Activated T-cell treated with anti-CD3 and anti-CD28 coated beads, Interleukin-2, amount 50 U/mL, for 24 hours (primary cell): ENCODE data around the gene RELN.

Experiments used
- DNase-seq: peaks from one replicate; pipeline ENCODE4 v3.0.0-alpha.2; 2020
- H3K27ac Mint-ChIP-seq: 2 replicates; pipeline ENCODE4 v1.8.0; 2020; ENCODE audit warnings: mild to moderate bottlenecking, mixed read lengths
- H3K27me3 Mint-ChIP-seq: 2 replicates; pipeline ENCODE4 v1.8.0; 2020; ENCODE audit warnings: mixed read lengths
- H3K36me3 Mint-ChIP-seq: 2 replicates; pipeline ENCODE4 v1.8.0; 2020; ENCODE audit warnings: low read depth, mixed read lengths
- H3K4me1 Mint-ChIP-seq: 2 replicates; pipeline ENCODE4 v1.8.0; 2020; ENCODE audit warnings: low read depth, mixed read lengths
- H3K4me3 Mint-ChIP-seq: 2 replicates; pipeline ENCODE4 v1.8.0; 2020; ENCODE audit warnings: mild to moderate bottlenecking, moderate library complexity, mixed read lengths
- H3K9me3 Mint-ChIP-seq: 2 replicates; pipeline ENCODE4 v1.8.0; 2020; ENCODE audit warnings: mixed read lengths

The RELN gene

GRCh38 chr7:103879411-103879810 is 110.0 kb downstream of the RELN start:
- Mint-ChIP-seq H3K4me3 (no peak overlapping the region), H3K4me1 (no peaks in the 10 kb centered on the region), H3K27me3 (peaks cover 6% of the 10 kb centered on the region), H3K36me3 (no peaks in the 10 kb centered on the region), H3K27ac (no peak overlapping the region), H3K9me3 (peaks cover 2% of the 10 kb centered on the region)
- no peak for DNase-seq

GRCh38 chr7:103877565-103877964 is 111.9 kb downstream of the RELN start:
- Mint-ChIP-seq H3K27me3 (no peaks in the 10 kb centered on the region), H3K27ac (no peak overlapping the region), H3K4me3 (no peak overlapping the region), H3K9me3 (peaks cover 2% of the 10 kb centered on the region), H3K36me3 (no peaks in the 10 kb centered on the region), H3K4me1 (no peaks in the 10 kb centered on the region)
- no peak for DNase-seq

- Mint-ChIP-seq H3K9me3 (peaks cover 2% of the 10 kb centered on the region), H3K36me3 (no peaks in the 10 kb centered on the region), H3K27me3 (peaks cover 4% of the 10 kb centered on the region), H3K4me1 (no peaks in the 10 kb centered on the region), H3K4me3 (no peak overlapping the region), H3K27ac (no peak overlapping the region)
- no peak for DNase-seq
Measured at GRCh38 chr7:103875718-103876117, 113.7 kb downstream of the RELN start.

DNA sequence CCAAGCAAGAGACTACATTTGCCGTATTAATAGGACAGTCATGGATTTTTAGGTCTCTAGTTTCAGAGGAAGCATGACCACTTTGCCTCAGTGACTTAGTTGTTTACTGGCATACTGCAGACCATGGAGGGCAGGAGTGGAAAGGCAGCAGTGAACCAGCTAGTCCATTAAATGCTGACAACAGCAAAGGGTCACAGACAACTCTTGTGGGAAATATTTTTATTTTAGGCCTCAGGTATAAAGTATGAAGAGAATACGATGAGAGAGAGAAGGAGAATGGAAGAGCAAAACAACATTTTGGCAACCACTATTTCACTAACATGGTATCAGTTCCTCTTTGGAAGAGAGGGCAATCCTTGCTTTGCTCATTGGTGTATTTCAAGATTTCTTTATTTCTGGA is 118.0 kb downstream of the RELN start:
- Mint-ChIP-seq H3K4me1 (no peaks in the 10 kb centered on the region), H3K27ac (no peak overlapping the region), H3K27me3 (peaks cover 7% of the 10 kb centered on the region), H3K9me3 (no peaks in the 10 kb centered on the region), H3K36me3 (no peaks in the 10 kb centered on the region), H3K4me3 (no peak overlapping the region)
- DNase-seq, result no peak

- H3K27ac Mint-ChIP-seq, result no peak overlapping the region
- H3K9me3 Mint-ChIP-seq, result no peaks in the 10 kb centered on the region
- H3K4me3 Mint-ChIP-seq, result no peak overlapping the region
- H3K4me1 Mint-ChIP-seq, result no peaks in the 10 kb centered on the region
- H3K27me3 Mint-ChIP-seq, result peaks cover 7% of the 10 kb centered on the region
- no peaks in the 10 kb centered on the region for H3K36me3 Mint-ChIP-seq
- DNase-seq, result no peak
Measured at GRCh38 chr7:103870664-103871063, 118.8 kb downstream of the RELN start.

DNA sequence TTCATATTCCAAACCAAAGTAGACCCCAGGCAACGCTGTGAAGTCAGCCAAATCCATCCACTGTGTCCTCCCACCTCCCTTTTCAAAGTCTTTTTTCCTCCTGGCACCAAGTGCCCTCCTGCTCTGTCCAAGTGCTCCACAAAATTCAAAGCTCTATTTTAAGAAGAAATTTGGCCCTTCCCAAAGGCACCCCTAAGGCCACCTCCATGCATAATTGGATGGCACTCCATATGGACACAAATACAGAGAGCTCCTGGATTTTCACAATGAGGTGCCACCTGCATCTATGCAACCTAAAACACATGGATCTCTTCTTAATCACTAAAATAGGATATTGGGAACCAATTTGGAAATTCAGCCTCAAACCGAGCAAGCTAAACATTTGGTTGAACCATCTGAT is 121.6 kb downstream of the RELN start:
- no peaks in the 10 kb centered on the region for H3K4me1 Mint-ChIP-seq

DNA sequence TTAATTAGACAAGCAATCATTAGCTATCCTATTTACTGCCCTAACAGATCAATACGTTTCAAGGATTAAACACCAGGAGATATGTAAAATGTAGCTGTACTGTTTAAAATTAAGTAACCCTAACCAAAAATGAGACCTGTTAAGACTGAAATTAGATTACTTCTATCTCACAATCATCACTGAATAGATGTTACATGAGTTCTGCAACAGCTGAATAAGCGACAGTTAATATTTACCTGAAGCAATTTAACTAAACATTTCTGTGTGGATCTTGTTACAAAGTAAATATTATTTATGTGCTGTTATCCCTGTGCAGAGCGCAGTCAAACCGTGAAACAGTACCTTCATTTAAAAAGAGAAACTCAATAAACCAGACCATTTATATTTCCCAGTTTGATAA is 122.5 kb downstream of the RELN start:
- Mint-ChIP-seq H3K36me3 (no peaks in the 10 kb centered on the region), H3K27me3 (peaks cover 12% of the 10 kb centered on the region), H3K4me3 (no peak overlapping the region), H3K9me3 (no peaks in the 10 kb centered on the region), H3K27ac (no peak overlapping the region), H3K4me1 (no peaks in the 10 kb centered on the region)
- DNase-seq, result no peak

More for the DNA sequence above, 121.6 kb downstream of the RELN start:
- no peaks in the 10 kb centered on the region for H3K9me3 Mint-ChIP-seq
- no peak overlapping the region for H3K4me3 Mint-ChIP-seq
- H3K36me3 Mint-ChIP-seq, result no peaks in the 10 kb centered on the region
- peaks cover 12% of the 10 kb centered on the region for H3K27me3 Mint-ChIP-seq
- DNase-seq, result no peak
- no peak overlapping the region for H3K27ac Mint-ChIP-seq

GRCh38 chr7:103865442-103865841 is 124.0 kb downstream of the RELN start:
- H3K4me1 Mint-ChIP-seq, result no peaks in the 10 kb centered on the region
- no peak for DNase-seq
- H3K9me3 Mint-ChIP-seq, result no peaks in the 10 kb centered on the region
- H3K36me3 Mint-ChIP-seq, result no peaks in the 10 kb centered on the region
- H3K4me3 Mint-ChIP-seq, result no peak overlapping the region
- H3K27me3 Mint-ChIP-seq, result peaks cover 5% of the 10 kb centered on the region
- H3K27ac Mint-ChIP-seq, result no peak overlapping the region

DNA sequence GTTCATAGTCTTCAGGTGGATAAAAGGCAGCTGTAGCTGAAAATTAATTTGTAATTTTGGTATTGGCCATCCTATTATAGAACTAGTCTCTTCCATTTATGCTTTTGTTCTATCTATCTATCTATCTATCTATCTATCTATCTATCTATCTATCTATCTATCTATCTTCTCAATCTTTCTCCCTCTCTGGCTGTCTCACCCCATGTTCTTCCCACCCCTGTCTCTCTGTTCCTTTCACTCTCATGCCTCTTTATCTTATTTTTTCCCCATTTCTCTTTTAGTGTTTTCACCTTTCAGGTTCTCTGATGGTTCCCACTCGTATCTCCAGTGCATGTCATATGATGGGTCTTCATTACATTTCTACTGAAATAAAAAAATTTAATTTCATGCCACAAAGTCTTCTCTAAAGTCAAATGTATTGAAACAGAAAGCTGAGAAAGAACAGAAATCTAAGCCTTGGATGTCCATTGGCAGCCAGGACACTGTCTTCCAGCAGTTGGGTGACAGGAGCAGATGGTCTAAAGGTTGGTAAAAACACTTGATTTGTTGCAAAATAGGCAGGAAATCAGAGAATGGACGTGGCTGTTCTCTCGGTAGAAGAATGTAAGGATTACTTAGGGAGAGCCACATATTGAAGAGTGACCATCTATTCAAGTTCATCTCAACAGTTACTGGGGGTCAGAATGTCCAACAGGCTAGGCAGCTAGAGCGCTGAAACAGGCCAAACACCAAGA is 127.0 kb downstream of the RELN start:
- H3K4me1 Mint-ChIP-seq, result no peaks in the 10 kb centered on the region
- DNase-seq, result no peak
- no peaks in the 10 kb centered on the region for H3K36me3 Mint-ChIP-seq
- no peak overlapping the region for H3K4me3 Mint-ChIP-seq
- peaks cover 4% of the 10 kb centered on the region for H3K27me3 Mint-ChIP-seq
- H3K27ac Mint-ChIP-seq, result no peak overlapping the region
- no peaks in the 10 kb centered on the region for H3K9me3 Mint-ChIP-seq

- peaks cover 7% of the 10 kb centered on the region for H3K27me3 Mint-ChIP-seq
- DNase-seq, result no peak
- no peak overlapping the region for H3K27ac Mint-ChIP-seq
Measured at GRCh38 chr7:103859709-103860108, 129.7 kb downstream of the RELN start.

DNA sequence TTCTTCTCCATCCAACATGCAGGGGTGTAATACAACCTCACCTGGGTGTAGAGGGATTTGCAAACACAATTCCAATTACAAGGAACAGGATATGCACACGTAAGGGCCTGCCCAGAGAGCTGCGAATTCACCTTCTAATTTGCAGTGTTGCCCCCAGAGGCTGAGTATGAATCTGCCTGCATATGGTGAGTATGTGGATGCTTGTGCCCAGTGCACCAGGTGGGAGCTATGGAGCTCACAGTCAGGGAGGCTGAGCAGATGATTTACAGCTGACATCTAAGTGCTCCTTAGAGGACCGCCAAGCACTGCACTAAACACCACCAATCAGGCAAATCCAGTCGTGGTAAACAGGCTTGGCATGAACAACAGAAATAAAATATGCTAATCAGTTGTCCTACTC is 132.0 kb downstream of the RELN start:
- Mint-ChIP-seq H3K4me1 (no peaks in the 10 kb centered on the region), H3K4me3 (no peak overlapping the region), H3K27me3 (peaks cover 3% of the 10 kb centered on the region), H3K36me3 (no peaks in the 10 kb centered on the region), H3K9me3 (no peaks in the 10 kb centered on the region), H3K27ac (no peak overlapping the region)
- no peak for DNase-seq

More at GRCh38 chr7:103859709-103860108, 129.7 kb downstream of the RELN start:
- Mint-ChIP-seq H3K4me1 (no peaks in the 10 kb centered on the region), H3K4me3 (no peak overlapping the region), H3K36me3 (no peaks in the 10 kb centered on the region), H3K9me3 (no peaks in the 10 kb centered on the region)

DNA sequence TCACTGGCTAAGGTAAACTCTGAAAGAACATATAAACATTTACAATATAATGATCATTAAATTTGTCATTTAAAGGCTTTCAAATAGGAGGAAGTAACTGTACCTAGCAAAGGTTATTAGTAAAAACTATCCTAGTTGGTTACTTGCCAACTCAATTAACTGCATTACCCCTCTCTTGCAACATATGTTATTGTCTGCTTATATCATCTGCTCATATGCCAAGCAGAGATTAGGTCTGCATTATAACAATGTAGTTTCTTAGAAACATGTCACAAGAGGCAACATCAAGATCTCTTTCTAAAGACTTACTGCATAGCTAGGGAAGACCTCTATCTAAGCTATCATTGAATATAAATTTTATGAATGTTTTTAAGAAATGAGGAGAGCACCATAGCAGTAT is 132.5 kb downstream of the RELN start:
- no peak for DNase-seq
- Mint-ChIP-seq H3K4me3 (no peak overlapping the region), H3K9me3 (no peaks in the 10 kb centered on the region), H3K27me3 (peaks cover 3% of the 10 kb centered on the region), H3K36me3 (no peaks in the 10 kb centered on the region), H3K4me1 (no peaks in the 10 kb centered on the region), H3K27ac (no peak overlapping the region)

GRCh38 chr7:103855671-103856070 is 133.8 kb downstream of the RELN start:
- Mint-ChIP-seq H3K27me3 (peaks cover 3% of the 10 kb centered on the region), H3K4me3 (no peak overlapping the region), H3K4me1 (no peaks in the 10 kb centered on the region), H3K9me3 (no peaks in the 10 kb centered on the region), H3K36me3 (no peaks in the 10 kb centered on the region), H3K27ac (no peak overlapping the region)
- DNase-seq, result no peak

DNA sequence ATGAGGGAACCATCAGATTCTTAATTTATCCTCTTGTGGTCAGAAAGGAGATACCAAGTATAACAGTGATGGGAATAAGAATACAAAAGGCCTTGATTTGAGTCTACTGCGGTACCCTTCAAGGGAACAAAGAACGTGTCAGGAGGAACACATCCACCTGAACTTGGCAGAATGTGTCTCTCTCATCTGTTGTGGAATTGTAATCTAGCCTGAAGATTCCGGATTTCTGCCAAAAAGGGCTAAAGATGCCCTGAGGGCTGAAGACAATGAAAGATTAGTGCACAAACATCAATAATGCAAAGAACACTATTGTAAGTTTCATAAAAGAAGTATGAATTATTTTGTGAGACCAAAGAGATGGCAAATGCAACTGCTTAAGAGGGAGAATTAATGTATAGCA is 134.8 kb downstream of the RELN start:
- Mint-ChIP-seq H3K27me3 (peaks cover 3% of the 10 kb centered on the region), H3K9me3 (no peaks in the 10 kb centered on the region), H3K4me1 (no peaks in the 10 kb centered on the region), H3K36me3 (no peaks in the 10 kb centered on the region), H3K27ac (no peak overlapping the region), H3K4me3 (no peak overlapping the region)
- DNase-seq, result no peak

DNA sequence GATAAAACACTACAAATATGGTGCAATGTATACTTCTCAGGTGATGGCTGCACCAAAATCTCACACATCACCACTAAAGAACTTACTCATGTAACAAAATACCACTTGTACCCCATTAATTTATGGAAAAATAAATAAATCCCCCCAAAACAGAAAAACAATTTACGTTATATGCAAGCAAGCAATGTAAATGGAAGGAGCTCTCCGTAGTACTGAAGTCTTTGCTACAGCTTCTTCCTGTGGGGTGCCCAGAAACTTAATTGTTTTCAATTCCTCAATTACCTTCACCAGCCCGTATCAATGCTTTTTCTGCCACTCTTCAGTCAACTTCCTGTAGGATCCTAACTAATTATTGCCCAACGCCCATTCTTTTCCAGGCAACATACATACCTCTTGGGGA is 138.1 kb downstream of the RELN start:
- no peak overlapping the region for H3K4me3 Mint-ChIP-seq
- H3K27me3 Mint-ChIP-seq, result peaks cover 3% of the 10 kb centered on the region
- H3K36me3 Mint-ChIP-seq, result no peaks in the 10 kb centered on the region
- H3K27ac Mint-ChIP-seq, result no peak overlapping the region
- H3K9me3 Mint-ChIP-seq, result no peaks in the 10 kb centered on the region
- H3K4me1 Mint-ChIP-seq, result no peaks in the 10 kb centered on the region
- DNase-seq, result no peak
